ENCODE results near the gene MCF2L2. TPM values are rescaled to one million over a fixed set of nuclear protein-coding genes. Genes with fewer than 3 reads are reported as not detected.

Gene MCF2L2
- total RNA-seq, 1 donor from 2014 or later, result 4.1 TPM

DNA sequence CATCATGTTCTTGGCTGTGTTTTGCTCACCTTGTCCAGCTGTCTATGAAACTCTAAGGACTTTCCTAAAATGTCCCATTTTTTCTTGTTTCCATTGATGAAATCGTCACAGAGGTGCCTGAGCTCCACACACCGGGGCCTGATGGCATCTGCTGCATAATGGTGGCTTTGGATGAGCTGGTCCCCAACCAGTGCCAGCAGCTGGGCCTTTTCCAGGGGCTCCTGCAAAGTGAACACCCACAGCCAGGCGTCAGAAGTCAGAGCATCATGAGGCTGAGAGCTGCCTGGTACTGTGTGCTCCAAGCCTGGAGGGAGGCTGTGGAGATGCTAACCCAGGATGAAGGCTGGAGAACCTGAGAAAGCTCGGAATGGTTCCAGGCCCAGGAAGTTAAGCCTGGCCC is 128.4 kb downstream of the MCF2L2 start:
- Mint-ChIP-seq H3K27ac (no peak overlapping the region), H3K4me1 (ENCODE audit: low read depth) (peaks cover 24% of the 10 kb centered on the region), H3K4me3 (no peak overlapping the region), H3K9me3 (no peaks in the 10 kb centered on the region), H3K36me3 (ENCODE audit: low read depth) (peaks cover 3% of the 10 kb centered on the region), H3K27me3 (ENCODE audit: insufficient read depth) (no peaks in the 10 kb centered on the region)
- no peak for DNase-seq (ENCODE audit: low spot score)
- intact Hi-C loops (cut with micrococcal nuclease), result no loop called here

DNA sequence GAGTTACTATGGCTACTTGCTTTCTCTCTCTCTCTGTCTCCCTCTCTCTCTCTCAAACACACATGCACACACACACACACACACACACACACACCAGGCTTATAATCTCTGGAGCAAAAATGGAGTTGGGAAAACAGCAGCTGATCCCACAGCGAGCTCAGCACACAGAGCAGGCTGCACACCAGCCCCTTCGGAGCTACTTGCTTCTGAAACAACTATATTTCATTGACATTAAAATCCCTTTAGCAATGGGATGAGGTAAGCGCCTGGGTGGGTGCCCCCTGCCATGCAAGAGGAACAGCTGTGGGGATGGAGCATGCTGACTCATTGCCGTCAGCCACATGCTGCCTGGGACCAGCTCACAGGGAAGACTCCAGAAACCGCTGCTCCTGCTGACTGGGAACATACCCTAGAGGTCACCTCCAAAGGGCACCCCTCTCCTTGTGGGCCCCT is 129.7 kb downstream of the MCF2L2 start:
- no peaks in the 10 kb centered on the region for H3K9me3 Mint-ChIP-seq
- intact Hi-C loops (cut with micrococcal nuclease), result no loop called here
- no peak overlapping the region for H3K27ac Mint-ChIP-seq
- H3K36me3 Mint-ChIP-seq (ENCODE audit: low read depth), result peaks cover 3% of the 10 kb centered on the region
- no peaks in the 10 kb centered on the region for H3K27me3 Mint-ChIP-seq (ENCODE audit: insufficient read depth)
- peaks cover 20% of the 10 kb centered on the region for H3K4me1 Mint-ChIP-seq (ENCODE audit: low read depth)
- no peak for DNase-seq (ENCODE audit: low spot score)
- no peak overlapping the region for H3K4me3 Mint-ChIP-seq

DNA sequence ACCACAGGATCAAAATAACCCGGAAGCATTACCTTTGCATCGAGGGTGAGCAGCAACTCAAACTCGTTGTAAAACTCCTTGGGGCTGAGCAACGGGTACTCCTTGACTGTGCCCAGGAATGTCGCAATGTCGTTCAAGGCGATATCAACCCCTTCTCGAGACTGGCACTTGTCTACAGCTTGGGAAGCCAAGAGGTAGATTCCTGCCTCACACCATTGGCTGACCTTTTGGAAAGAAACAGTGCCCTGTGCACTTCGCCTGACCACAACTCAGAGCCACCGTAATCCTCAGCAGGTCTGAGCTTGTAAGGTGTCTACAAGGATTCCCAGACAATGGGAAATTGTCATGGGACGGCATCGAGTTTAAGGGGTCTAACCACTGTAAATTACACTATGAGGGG is 131.5 kb downstream of the MCF2L2 start:
- Mint-ChIP-seq H3K36me3 (ENCODE audit: low read depth) (peaks cover 3% of the 10 kb centered on the region), H3K4me1 (ENCODE audit: low read depth) (peaks cover 4% of the 10 kb centered on the region), H3K27me3 (ENCODE audit: insufficient read depth) (no peaks in the 10 kb centered on the region), H3K4me3 (no peak overlapping the region), H3K27ac (no peak overlapping the region), H3K9me3 (no peaks in the 10 kb centered on the region)
- intact Hi-C loops (cut with micrococcal nuclease), result no loop called here
- no peak for DNase-seq (ENCODE audit: low spot score)

DNA sequence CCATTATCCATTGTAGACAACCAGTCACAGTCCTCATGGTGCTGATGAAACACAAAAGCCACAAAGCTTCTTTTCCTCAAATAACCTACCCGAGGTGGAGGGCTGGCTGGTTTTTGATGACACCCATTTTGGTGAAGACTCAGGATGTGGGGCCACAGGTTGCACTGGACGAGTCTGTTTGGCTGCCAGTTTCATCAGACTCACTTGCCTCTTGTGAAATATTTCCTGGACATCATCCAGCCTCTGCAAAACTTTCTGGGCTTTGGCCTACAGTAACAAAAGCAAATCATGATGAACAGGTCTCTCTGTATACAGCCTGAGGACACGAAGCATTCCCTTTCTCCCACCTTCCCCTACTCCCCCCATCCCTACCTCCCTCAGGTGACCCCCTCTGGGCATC is 133.2 kb downstream of the MCF2L2 start:
- Mint-ChIP-seq H3K27me3 (ENCODE audit: insufficient read depth) (no peaks in the 10 kb centered on the region), H3K4me1 (ENCODE audit: low read depth) (no peaks in the 10 kb centered on the region), H3K9me3 (no peaks in the 10 kb centered on the region), H3K36me3 (ENCODE audit: low read depth) (peaks cover 9% of the 10 kb centered on the region), H3K27ac (no peak overlapping the region), H3K4me3 (no peak overlapping the region)
- no peak for DNase-seq (ENCODE audit: low spot score)
- intact Hi-C loops (cut with micrococcal nuclease), result no loop called here

DNA sequence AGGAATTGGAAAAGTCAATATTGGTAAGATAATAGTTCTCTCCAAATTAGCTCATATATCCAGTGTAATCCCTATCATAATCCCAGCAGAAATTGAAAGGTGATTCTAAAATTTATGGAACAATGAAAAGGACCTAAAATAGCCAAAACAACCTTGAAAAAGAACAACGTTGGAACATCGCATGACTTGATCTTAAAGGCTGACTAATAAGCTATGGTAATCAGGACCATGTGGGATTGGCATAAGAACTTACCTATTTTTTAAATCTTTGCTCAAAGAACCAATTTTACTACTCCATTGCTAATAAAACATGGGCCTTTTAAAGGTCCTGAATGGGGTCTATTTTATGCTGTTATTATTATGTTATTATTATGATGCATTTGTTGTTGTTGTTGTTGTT is 134.5 kb downstream of the MCF2L2 start:
- Mint-ChIP-seq H3K27ac (no peak overlapping the region), H3K27me3 (ENCODE audit: insufficient read depth) (no peaks in the 10 kb centered on the region), H3K9me3 (no peaks in the 10 kb centered on the region), H3K4me3 (no peak overlapping the region), H3K4me1 (ENCODE audit: low read depth) (no peaks in the 10 kb centered on the region), H3K36me3 (ENCODE audit: low read depth) (peaks cover 9% of the 10 kb centered on the region)
- intact Hi-C loops (cut with micrococcal nuclease), result no loop called here
- DNase-seq (ENCODE audit: low spot score), result no peak

DNA sequence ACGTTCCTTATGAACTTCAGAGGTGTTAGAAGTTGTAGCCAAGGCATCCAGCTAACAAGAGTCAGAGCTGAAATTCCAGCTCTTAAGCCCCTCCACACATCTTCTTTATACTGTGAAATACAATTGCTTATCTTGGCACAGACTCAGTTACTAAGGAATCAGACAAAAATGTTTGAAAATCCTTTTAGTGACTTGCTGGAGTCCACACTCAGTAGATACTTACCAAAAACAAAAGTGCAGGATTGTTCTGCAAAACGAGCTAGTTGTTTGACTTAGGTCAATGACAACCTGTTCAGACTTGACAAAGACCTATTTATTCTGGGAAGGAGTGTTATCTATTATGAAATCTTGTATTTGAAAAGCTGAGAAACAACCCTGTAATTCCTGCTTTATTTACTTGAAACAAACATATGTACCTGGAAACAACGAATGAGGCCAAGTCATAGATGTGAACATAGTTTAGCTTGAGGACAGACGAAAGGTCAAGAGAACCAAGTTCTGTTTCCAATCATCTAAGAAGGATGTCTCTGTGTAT is 136.9 kb downstream of the MCF2L2 start:
- Mint-ChIP-seq H3K36me3 (ENCODE audit: low read depth) (peaks cover 13% of the 10 kb centered on the region), H3K27me3 (ENCODE audit: insufficient read depth) (no peaks in the 10 kb centered on the region), H3K9me3 (no peaks in the 10 kb centered on the region), H3K4me1 (ENCODE audit: low read depth) (peaks cover 9% of the 10 kb centered on the region), H3K27ac (no peak overlapping the region), H3K4me3 (no peak overlapping the region)
- DNase-seq (ENCODE audit: low spot score), result no peak
- intact Hi-C loops (cut with micrococcal nuclease), result no loop called here

DNA sequence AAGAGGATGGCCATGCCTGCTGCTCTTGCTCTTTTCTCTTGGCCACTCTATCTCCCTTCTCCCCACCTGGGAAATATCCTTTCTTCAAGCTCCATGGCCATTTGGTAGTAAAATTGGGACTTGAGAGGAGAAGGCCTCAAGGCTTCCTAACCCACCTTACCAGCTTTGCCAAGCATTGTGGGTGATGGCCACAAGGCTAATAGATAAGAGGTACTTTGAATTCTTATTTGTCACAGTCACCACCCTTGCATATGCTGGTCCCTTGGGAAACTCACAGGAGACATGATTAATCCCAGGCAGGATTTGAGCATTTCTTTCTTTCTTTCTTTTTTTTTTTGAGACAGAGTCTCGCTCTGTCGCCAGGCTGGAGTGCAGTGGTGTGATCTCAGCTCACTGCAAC is 138.2 kb downstream of the MCF2L2 start:
- H3K27me3 Mint-ChIP-seq (ENCODE audit: insufficient read depth), result no peaks in the 10 kb centered on the region
- DNase-seq (ENCODE audit: low spot score), result no peak
- intact Hi-C loops (cut with micrococcal nuclease), result no loop called here
- H3K4me3 Mint-ChIP-seq, result no peak overlapping the region
- peaks cover 22% of the 10 kb centered on the region for H3K4me1 Mint-ChIP-seq (ENCODE audit: low read depth)
- H3K9me3 Mint-ChIP-seq, result no peaks in the 10 kb centered on the region
- no peak overlapping the region for H3K27ac Mint-ChIP-seq
- peaks cover 13% of the 10 kb centered on the region for H3K36me3 Mint-ChIP-seq (ENCODE audit: low read depth)

DNA sequence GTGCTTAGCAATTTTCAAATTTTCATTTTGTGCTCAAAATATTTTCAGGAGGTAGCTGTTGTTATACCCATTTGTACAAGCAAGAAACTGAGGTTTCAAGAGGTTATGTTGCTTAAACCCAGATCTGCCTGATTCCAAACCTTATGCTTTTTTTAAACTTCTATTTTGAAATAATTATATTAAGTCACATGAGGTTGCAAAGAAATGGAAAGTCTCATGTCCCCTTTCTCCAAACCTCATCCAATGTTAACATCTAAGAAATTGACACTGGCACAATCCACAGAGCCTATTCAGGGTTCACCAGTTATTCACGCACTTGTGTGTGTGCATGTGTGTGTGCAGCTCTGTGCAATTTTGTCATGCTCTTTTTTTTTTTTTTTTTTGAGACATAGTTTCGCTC is 140.3 kb downstream of the MCF2L2 start:
- H3K4me1 Mint-ChIP-seq (ENCODE audit: low read depth), result peaks cover 36% of the 10 kb centered on the region
- H3K27ac Mint-ChIP-seq, result no peak overlapping the region
- intact Hi-C loops (cut with micrococcal nuclease), result loop anchor here (5.0 to 10.0 kb wide), 4 partner anchors 159 to 493 kb away; partner anchors contain the start of genes ATP11B and YEATS2

DNA sequence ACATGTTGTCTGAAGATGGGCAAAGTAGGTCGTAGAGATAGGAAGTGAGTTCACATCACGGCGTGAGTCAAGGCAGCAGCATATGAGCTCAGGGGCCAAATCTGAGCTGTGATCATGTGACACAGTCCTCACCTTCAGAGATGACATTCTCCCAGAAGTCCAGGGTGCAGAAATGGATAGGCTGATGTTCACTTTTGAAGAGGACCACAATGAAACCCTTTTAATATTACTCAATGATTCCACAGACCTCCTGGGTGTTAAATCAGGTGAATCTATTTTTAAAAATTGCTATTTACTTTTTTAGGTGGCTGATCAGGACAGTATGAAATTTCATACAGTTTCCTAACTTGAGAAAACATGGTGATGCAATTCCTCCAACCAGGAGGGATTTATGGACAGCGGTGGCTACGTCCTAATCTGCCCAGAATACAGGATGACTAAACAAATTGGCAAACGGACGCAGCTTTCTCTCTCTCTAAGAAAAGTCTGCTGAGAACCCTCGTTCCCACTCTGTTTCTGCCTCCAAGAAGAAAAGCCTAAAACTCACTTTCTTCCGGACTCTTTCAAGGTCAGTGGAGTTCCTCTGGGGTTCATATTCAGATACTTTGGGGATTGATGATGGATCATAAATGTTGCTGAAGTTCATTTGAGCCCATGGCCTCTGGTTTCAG is 141.0 kb downstream of the MCF2L2 start:
- DNase-seq (ENCODE audit: low spot score), result no peak
- Mint-ChIP-seq H3K36me3 (ENCODE audit: low read depth) (peaks cover 12% of the 10 kb centered on the region), H3K4me1 (ENCODE audit: low read depth) (peaks cover 36% of the 10 kb centered on the region), H3K27me3 (ENCODE audit: insufficient read depth) (no peaks in the 10 kb centered on the region), H3K9me3 (no peaks in the 10 kb centered on the region), H3K27ac (peak overlapping the region; percentile 94), H3K4me3 (no peak overlapping the region)
- intact Hi-C loops (cut with micrococcal nuclease), result loop anchor here (5.0 to 10.0 kb wide), 4 partner anchors 160 to 493 kb away; partner anchors contain the start of genes ATP11B and YEATS2

More for the DNA sequence above, 140.3 kb downstream of the MCF2L2 start:
- no peak for DNase-seq (ENCODE audit: low spot score)
- Mint-ChIP-seq H3K9me3 (no peaks in the 10 kb centered on the region), H3K4me3 (no peak overlapping the region), H3K27me3 (ENCODE audit: insufficient read depth) (no peaks in the 10 kb centered on the region), H3K36me3 (ENCODE audit: low read depth) (peaks cover 12% of the 10 kb centered on the region)

DNA sequence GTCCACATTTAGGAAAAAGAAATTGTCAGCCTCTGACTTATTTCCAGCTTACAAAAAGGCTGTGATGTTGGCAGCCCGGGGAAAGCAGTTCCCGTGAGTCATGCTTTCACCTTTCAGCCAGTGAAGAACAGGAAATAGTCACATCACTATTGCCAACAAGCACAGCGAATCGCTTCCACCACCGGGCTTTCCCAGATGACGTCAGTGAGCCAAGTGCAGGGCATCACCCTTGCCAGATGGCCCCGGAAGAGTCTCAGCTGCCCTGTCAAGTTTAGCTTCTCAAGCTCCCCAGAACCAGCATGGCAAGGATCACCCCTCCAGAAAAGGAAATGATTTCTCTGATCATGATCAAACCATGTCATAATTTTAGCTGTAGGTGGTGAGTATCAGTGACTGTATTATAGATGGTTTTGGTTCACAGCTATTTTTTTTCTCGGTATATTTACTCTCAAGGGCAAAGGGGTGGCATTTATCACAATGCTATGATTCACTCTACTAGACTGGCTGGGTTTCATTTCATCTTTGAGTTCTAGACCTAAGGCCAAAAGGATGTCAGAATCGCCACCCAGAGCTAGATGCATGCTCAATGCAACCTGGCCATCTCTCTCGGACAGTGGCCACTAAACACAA is 142.5 kb downstream of the MCF2L2 start:
- H3K9me3 Mint-ChIP-seq, result no peaks in the 10 kb centered on the region
- peak overlapping the region; percentile 94 for H3K27ac Mint-ChIP-seq
- peaks cover 8% of the 10 kb centered on the region for H3K36me3 Mint-ChIP-seq (ENCODE audit: low read depth)
- intact Hi-C loops (cut with micrococcal nuclease), result loop anchor here (1.0 to 10.0 kb wide), 16 partner anchors 20 to 491 kb away; partner anchors contain the start of genes ATP11B, B3GNT5, KLHL6 and LAMP3
- peaks cover 36% of the 10 kb centered on the region for H3K4me1 Mint-ChIP-seq (ENCODE audit: low read depth)
- peak overlapping the region; percentile 60 for H3K4me3 Mint-ChIP-seq
- DNase-seq (ENCODE audit: low spot score), result peak; percentile 90
- H3K27me3 Mint-ChIP-seq (ENCODE audit: insufficient read depth), result no peaks in the 10 kb centered on the region

DNA sequence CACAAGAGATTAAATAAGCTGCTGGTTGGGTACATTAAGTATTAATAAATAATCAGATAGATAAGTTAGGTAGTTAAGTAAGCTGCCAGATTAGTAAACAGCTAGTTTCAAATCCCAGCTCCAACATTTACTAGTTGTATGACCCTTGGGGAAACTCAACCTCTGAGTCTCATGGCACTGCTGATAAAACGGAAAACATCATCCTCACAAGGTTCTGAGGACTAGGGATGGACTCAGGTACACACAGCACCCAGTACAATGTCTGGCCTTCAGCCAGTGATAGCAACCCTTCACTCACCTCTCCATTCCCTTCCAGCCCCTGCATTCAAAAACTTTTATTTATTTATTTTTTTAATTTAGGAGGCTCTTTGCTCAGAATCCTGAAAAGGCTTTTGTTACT is 143.1 kb downstream of the MCF2L2 start:
- H3K36me3 Mint-ChIP-seq (ENCODE audit: low read depth), result peaks cover 6% of the 10 kb centered on the region
- H3K4me1 Mint-ChIP-seq (ENCODE audit: low read depth), result peaks cover 36% of the 10 kb centered on the region
- H3K4me3 Mint-ChIP-seq, result peak overlapping the region; percentile 60

DNA sequence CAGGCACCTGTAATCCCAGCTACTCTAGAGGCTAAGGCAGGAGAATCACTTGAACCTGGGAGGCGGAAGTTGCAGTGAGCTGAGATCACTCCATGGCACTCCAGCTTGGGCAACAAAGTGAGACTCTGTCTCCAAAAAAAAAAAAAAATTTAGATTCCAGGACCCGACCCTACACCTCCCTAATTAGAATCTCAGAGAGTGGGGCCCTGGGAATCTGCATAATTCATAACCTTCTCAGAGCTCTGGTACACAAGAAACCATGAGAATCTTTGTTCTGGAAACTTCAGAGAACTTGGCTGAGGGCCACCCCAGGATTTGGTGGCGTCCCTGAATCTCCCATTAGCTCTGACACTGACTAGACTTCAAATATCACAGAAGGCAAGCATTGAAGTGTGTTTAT is 143.8 kb downstream of the MCF2L2 start:
- DNase-seq (ENCODE audit: low spot score), result no peak
- peaks cover 6% of the 10 kb centered on the region for H3K36me3 Mint-ChIP-seq (ENCODE audit: low read depth)
- peak overlapping the region; percentile 94 for H3K27ac Mint-ChIP-seq
- peaks cover 36% of the 10 kb centered on the region for H3K4me1 Mint-ChIP-seq (ENCODE audit: low read depth)
- H3K4me3 Mint-ChIP-seq, result no peak overlapping the region
- no peaks in the 10 kb centered on the region for H3K27me3 Mint-ChIP-seq (ENCODE audit: insufficient read depth)
- H3K9me3 Mint-ChIP-seq, result no peaks in the 10 kb centered on the region
- intact Hi-C loops (cut with micrococcal nuclease), result loop anchor here (2.0 to 10.0 kb wide), 3 partner anchors 76 to 490 kb away; partner anchors contain the start of gene ATP11B

More for the DNA sequence above, 143.1 kb downstream of the MCF2L2 start:
- Mint-ChIP-seq H3K27me3 (ENCODE audit: insufficient read depth) (no peaks in the 10 kb centered on the region), H3K9me3 (no peaks in the 10 kb centered on the region), H3K27ac (peak overlapping the region; percentile 94)
- intact Hi-C loops (cut with micrococcal nuclease), result loop anchor here (1.0 to 10.0 kb wide), 11 partner anchors 19 to 491 kb away; partner anchors contain the start of genes ATP11B, B3GNT5 and YEATS2
- DNase-seq (ENCODE audit: low spot score), result no peak

DNA sequence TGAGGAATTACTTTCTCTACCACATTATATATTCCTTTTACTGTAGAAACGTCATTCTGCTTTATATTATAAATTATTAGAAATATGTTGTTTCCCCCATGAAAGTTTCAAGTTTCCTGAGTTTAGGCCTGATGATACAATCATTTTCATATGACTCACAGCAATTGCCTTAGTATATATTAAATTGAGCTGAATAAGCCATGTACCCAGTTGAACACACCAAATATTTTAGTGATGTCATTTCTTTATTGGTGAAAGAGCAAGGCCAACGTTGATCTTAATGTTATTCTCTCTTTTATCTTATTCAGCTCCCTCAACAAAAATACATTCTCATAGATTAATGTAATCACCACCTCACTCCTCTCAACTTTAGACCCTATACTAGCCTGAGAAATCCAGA is 144.5 kb downstream of the MCF2L2 start:
- no peak for DNase-seq (ENCODE audit: low spot score)
- peak overlapping the region; percentile 25 for H3K27ac Mint-ChIP-seq
- H3K4me1 Mint-ChIP-seq (ENCODE audit: low read depth), result peaks cover 36% of the 10 kb centered on the region
- H3K9me3 Mint-ChIP-seq, result no peaks in the 10 kb centered on the region
- peaks cover 6% of the 10 kb centered on the region for H3K36me3 Mint-ChIP-seq (ENCODE audit: low read depth)
- intact Hi-C loops (cut with micrococcal nuclease), result loop anchor here (2.0 to 10.0 kb wide), 3 partner anchors 75 to 489 kb away; partner anchors contain the start of gene ATP11B
- H3K4me3 Mint-ChIP-seq, result no peak overlapping the region
- no peaks in the 10 kb centered on the region for H3K27me3 Mint-ChIP-seq (ENCODE audit: insufficient read depth)

Measured in activated T-helper 1 cell treated with anti-CD3 and anti-CD28 coated beads, Interleukin-12 subunit alpha, Interleukin-12 subunit beta, Interleukin-2, Interleukin-4 antibody, amounts not matched to agents 30 ng/mL and 10 ng/mL and 1 ng/mL, durations not matched to agents 14 hours and 24 hours and 36 hours (primary cell).